Tongue (tissue), 2 donors: ENCODE data around the gene ZNF768. TPM values are rescaled to one million over a fixed set of nuclear protein-coding genes. Genes with fewer than 3 reads are reported as not detected.

Experiments used
- small RNA-seq: library from RNA; depleted of rRNA; stranded (forward); fragments of <200 nt; gene quantifications from one replicate; pipeline ENCODE3, GENCODE V24; 2014; ENCODE audit warnings: low replicate concordance
- total RNA-seq: library from RNA; depleted of rRNA; stranded (reverse); fragments of >200 nt; gene quantifications from one replicate; pipeline ENCODE4 v1.2.3, GENCODE V29; 2014

ZNF768 gene
- total RNA-seq, 1 donor from 2014 or later: 25.6 TPM

Small RNAs within 50 kb of the gene (small RNA-seq; reads per million reads assigned to genes)
- gene MIR4518 (not detected), gene RNU7-61P (not detected)

Other genes with a start within 250 kb of the ZNF768 start
- 29.8 TPM for gene CD2BP2, start 171.3 kb downstream of the ZNF768 start, total RNA-seq
- 40.0 TPM for gene TBC1D10B, start 156.1 kb downstream of the ZNF768 start, total RNA-seq
- 9,092 TPM for gene MYL11, start 151.8 kb downstream of the ZNF768 start, total RNA-seq
- gene SEPTIN1, start 144.0 kb downstream of the ZNF768 start, total RNA-seq: not detected
- gene ZNF48, start 131.1 kb downstream of the ZNF768 start, total RNA-seq: 6.4 TPM
- 12.1 TPM for gene ZNF771, start 119.0 kb downstream of the ZNF768 start, total RNA-seq
- gene DCTPP1, start 96.5 kb downstream of the ZNF768 start, total RNA-seq: 22.8 TPM
- gene SEPHS2, start 80.7 kb downstream of the ZNF768 start, total RNA-seq: 16.4 TPM
- 3.7 TPM for gene ITGAL, start 53.8 kb downstream of the ZNF768 start, total RNA-seq
- 14.7 TPM for gene ZNF747, start 8.3 kb upstream of the ZNF768 start, total RNA-seq
- gene ZNF764, start 31.8 kb upstream of the ZNF768 start, total RNA-seq: 8.0 TPM
- gene ZNF688, start 45.1 kb upstream of the ZNF768 start, total RNA-seq: 4.5 TPM
- 12.1 TPM for gene ZNF785, start 59.1 kb upstream of the ZNF768 start, total RNA-seq
- 4.3 TPM for gene ZNF689, start 83.8 kb upstream of the ZNF768 start, total RNA-seq
- gene PRR14, start 124.4 kb upstream of the ZNF768 start, total RNA-seq: 10.4 TPM
- gene FBRS, start 131.9 kb upstream of the ZNF768 start, total RNA-seq: 16.5 TPM
- 35.6 TPM for gene SRCAP, start 172.6 kb upstream of the ZNF768 start, total RNA-seq
- gene PHKG2, start 221.9 kb upstream of the ZNF768 start, total RNA-seq: 9.3 TPM
- 2.2 TPM for gene CFAP119, start 235.5 kb upstream of the ZNF768 start, total RNA-seq
- 83.2 TPM for gene RNF40, start 235.8 kb upstream of the ZNF768 start, total RNA-seq